ENCODE results near the gene FUS.

FUS gene

DNA sequence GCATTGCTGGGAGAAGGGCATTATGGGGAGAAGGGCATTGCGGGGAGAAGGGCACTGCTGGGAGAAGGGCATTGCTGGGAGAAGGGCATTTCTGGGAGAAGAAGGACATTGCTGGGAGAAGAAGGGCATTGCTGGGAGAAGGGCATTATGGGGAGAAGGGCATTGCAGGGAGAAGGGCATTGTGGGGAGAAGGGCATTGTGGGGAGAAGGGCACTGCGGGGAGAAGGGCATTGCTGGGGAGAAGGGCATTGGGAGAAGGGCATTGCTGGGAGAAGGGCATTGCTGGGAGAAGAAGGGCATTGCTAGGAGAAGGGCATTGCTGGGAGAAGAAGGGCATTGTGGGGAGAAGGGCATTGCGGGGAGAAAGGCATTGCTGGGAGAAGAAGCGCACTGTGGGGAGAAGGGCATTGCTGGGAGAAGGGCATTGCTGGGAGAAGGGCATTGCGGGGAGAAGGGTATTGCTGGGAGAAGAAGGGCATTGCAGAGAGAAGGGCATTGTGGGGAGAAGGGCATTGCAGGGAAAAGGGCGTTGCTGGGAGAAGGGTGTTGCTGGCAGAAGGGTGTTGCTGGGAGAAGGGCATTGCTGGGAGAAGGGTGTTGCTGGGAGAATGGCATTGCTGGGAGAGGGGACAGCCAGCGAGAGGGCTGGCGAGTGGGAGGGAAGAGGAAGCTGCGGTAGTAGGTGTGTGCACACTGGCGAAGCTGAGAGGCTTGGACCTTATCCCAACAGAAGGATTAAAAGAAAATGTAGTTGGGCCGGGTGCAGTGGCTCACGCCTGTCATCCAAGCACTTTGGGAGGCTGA lies 41.6 kb downstream of the FUS start:
- Mint-ChIP-seq H3K9me3 (no peaks in the 10 kb centered on the region), H3K4me1 (peaks cover 11% of the 10 kb centered on the region), H3K4me3 (no peak overlapping the region), H3K27ac (ENCODE audit: low read depth) (no peak overlapping the region), H3K27me3 (peaks cover 44% of the 10 kb centered on the region), H3K36me3 (ENCODE audit: insufficient read depth) (no peaks in the 10 kb centered on the region)
- ATAC-seq (replicated peaks; ENCODE audit: extremely low read depth, poor library complexity, severe bottlenecking) (no peak), DNase-seq (ENCODE audit: low spot score in 2 of 2) (no peak)

DNA sequence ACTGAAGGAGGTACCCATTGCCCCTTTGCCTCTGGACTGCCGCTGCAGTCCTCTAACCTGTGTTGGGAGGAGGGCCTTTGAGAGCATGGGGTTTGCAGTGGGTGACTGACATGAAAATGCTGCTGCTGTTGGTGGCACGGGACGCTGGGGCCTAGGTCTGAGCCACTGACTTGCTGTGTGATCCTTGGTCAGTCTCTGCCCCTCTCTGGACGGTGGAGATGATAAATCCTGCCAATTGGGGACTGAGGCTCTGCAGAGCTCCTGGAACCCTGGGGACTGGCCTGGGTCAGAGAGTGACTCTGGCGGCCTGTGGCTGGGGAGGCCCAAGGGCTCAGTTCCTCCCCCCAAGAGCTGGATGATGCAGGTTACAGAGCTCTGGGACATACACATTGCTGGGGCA lies 43.1 kb downstream of the FUS start:
- peaks cover 32% of the 10 kb centered on the region for H3K27me3 Mint-ChIP-seq
- no peak for ATAC-seq (replicated peaks; ENCODE audit: extremely low read depth, poor library complexity, severe bottlenecking)
- DNase-seq (ENCODE audit: low spot score in 2 of 2) = no peak
- no peaks in the 10 kb centered on the region for H3K9me3 Mint-ChIP-seq
- no peak overlapping the region for H3K4me3 Mint-ChIP-seq
- no peak overlapping the region for H3K27ac Mint-ChIP-seq (ENCODE audit: low read depth)
- peaks cover 6% of the 10 kb centered on the region for H3K4me1 Mint-ChIP-seq
- no peaks in the 10 kb centered on the region for H3K36me3 Mint-ChIP-seq (ENCODE audit: insufficient read depth)

DNA sequence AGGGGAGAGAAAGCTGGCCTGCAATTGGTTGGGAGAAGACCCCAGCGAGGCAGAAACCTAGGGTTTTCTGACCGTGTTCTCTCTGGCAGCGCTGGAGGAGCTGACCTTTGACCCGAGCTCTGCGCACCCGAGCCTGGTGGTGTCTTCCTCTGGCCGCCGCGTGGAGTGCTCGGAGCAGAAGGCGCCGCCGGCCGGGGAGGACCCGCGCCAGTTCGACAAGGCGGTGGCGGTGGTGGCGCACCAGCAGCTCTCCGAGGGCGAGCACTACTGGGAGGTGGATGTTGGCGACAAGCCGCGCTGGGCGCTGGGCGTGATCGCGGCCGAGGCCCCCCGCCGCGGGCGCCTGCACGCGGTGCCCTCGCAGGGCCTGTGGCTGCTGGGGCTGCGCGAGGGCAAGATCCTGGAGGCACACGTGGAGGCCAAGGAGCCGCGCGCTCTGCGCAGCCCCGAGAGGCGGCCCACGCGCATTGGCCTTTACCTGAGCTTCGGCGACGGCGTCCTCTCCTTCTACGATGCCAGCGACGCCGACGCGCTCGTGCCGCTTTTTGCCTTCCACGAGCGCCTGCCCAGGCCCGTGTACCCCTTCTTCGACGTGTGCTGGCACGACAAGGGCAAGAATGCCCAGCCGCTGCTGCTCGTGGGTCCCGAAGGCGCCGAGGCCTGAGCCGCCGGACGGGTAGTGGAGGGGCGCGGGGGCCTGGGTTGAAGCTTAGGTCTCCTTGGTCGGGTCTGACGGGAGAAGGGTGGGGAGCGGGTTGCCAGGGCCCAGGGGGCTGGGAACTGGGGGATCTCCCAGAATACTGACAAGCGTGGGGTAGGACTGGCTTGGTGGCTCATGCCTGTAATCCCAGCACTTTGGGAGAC lies 44.4 kb downstream of the FUS start:
- no peaks in the 10 kb centered on the region for H3K9me3 Mint-ChIP-seq
- H3K4me3 Mint-ChIP-seq = no peak overlapping the region
- H3K36me3 Mint-ChIP-seq (ENCODE audit: insufficient read depth) = no peaks in the 10 kb centered on the region
- no peak overlapping the region for H3K27ac Mint-ChIP-seq (ENCODE audit: low read depth)
- no peak for ATAC-seq (replicated peaks; ENCODE audit: extremely low read depth, poor library complexity, severe bottlenecking)
- no peak for DNase-seq (ENCODE audit: low spot score in 2 of 2)
- H3K27me3 Mint-ChIP-seq = peaks cover 20% of the 10 kb centered on the region
- H3K4me1 Mint-ChIP-seq = peaks cover 6% of the 10 kb centered on the region

DNA sequence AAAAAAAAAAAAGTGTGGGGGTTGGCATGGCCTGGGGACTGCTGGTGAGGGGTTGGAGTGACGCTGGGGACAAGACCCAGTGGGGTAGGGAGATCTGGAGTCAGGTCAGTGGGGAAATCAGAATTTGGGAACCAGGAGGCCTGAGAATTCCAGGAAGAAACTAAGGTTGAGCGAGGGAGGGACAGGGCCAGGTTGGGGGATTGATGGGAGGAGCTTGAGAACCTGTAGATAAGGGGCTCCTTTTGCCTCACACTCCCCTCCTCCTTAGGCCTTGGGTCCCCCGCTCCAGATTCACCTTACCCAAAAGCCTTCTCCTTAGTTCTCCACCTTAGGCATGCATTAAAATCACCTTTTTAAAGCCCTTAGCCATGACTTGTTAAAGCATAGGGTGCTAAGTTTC lies 45.3 kb downstream of the FUS start:
- H3K27ac Mint-ChIP-seq (ENCODE audit: low read depth) = no peak overlapping the region
- no peaks in the 10 kb centered on the region for H3K36me3 Mint-ChIP-seq (ENCODE audit: insufficient read depth)
- no peaks in the 10 kb centered on the region for H3K9me3 Mint-ChIP-seq
- DNase-seq (ENCODE audit: low spot score in 2 of 2) = no peak
- no peak for ATAC-seq (replicated peaks; ENCODE audit: extremely low read depth, poor library complexity, severe bottlenecking)
- no peak overlapping the region for H3K4me3 Mint-ChIP-seq
- H3K4me1 Mint-ChIP-seq = peaks cover 6% of the 10 kb centered on the region
- H3K27me3 Mint-ChIP-seq = peaks cover 18% of the 10 kb centered on the region

DNA sequence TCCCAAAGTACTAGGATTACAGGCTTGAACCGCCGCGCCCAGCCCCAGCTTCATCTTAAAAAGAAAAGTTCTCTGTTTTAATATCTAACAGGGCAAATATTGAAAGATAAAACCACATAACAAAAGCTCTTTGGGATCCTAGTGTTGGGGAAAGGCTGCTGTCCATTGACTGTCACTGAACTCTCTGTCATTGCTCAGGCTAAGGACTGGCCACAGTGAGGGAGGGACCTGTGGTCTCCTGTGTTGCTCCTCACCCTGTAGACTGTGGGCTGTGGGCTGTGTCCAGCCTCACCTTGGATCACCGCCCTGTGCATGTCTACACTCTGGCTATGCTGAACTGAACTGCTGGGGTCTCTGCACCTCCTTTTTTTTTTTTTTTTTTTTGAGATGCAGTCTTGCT lies 48.3 kb downstream of the FUS start:
- no peaks in the 10 kb centered on the region for H3K9me3 Mint-ChIP-seq
- H3K27me3 Mint-ChIP-seq = no peaks in the 10 kb centered on the region
- no peaks in the 10 kb centered on the region for H3K4me1 Mint-ChIP-seq
- no peak overlapping the region for H3K4me3 Mint-ChIP-seq
- no peak for DNase-seq (ENCODE audit: low spot score in 2 of 2)
- H3K27ac Mint-ChIP-seq (ENCODE audit: low read depth) = no peak overlapping the region
- no peak for ATAC-seq (replicated peaks; ENCODE audit: extremely low read depth, poor library complexity, severe bottlenecking)
- no peaks in the 10 kb centered on the region for H3K36me3 Mint-ChIP-seq (ENCODE audit: insufficient read depth)

DNA sequence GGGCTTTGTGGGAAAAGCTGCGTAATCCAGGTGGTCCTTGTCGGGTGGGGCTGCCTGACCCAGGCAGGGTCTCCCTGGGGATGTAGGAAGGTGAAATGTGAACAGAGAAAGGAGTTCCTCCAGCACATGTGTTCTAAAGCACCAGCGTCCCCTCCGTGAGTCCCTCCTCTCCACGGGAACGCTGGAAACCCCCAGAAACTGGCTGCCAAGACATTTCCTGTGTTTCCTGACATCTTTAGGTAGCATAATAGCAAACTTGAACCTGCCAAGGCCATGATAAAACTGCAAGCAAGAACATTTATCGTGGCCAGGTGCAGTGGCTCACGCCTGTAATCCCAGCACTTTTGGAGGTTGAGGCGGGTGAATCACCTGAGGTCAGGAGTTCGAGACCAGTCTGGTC lies 49.6 kb downstream of the FUS start:
- DNase-seq (ENCODE audit: low spot score in 2 of 2) = no peak
- no peak overlapping the region for H3K27ac Mint-ChIP-seq (ENCODE audit: low read depth)
- ATAC-seq (replicated peaks; ENCODE audit: extremely low read depth, poor library complexity, severe bottlenecking) = no peak

DNA sequence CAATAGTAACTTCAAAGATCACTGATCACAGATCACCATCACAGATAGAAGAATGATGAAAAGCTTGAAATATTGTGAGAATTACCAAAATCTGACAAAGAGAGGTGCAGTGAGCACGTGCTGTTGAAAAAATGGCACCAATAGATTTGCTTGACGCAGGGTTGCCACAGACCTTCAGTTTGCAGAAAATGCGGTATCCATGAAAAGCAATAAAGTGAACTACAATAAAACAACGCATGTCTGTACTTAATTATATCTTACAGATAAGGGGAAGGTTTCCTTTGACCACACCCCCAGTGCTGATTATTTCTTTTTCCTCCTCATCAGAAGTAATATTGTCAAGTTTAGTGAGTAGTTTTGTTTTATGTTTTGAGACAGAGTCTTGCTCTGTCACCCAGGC lies 58.1 kb downstream of the FUS start:
- no peak for ATAC-seq (replicated peaks; ENCODE audit: extremely low read depth, poor library complexity, severe bottlenecking)
- Mint-ChIP-seq H3K4me1 (no peaks in the 10 kb centered on the region), H3K4me3 (no peak overlapping the region)

More for the DNA sequence above, 49.6 kb downstream of the FUS start:
- Mint-ChIP-seq H3K36me3 (ENCODE audit: insufficient read depth) (no peaks in the 10 kb centered on the region), H3K9me3 (no peaks in the 10 kb centered on the region), H3K4me3 (no peak overlapping the region), H3K27me3 (no peaks in the 10 kb centered on the region), H3K4me1 (no peaks in the 10 kb centered on the region)

More for the DNA sequence above, 58.1 kb downstream of the FUS start:
- Mint-ChIP-seq H3K27me3 (no peaks in the 10 kb centered on the region), H3K27ac (ENCODE audit: low read depth) (no peak overlapping the region), H3K9me3 (no peaks in the 10 kb centered on the region), H3K36me3 (ENCODE audit: insufficient read depth) (no peaks in the 10 kb centered on the region)
- no peak for DNase-seq (ENCODE audit: low spot score in 2 of 2)

Measured in central memory CD8-positive, alpha-beta T cell (primary cell).